Progenitor cell of endocrine pancreas (in vitro differentiated cells): ENCODE results near the gene NTPCR. TPM values are rescaled to one million over a fixed set of nuclear protein-coding genes. Genes with fewer than 3 reads are reported as not detected.

ENCODE experiments used
- DNase-seq: peaks from one replicate; pipeline ENCODE4 v3.0.0; 2021; ENCODE audit warnings: low spot score; ENCODE audit not compliant: unreplicated experiment
- H3K27ac Mint-ChIP-seq: 2 replicates; pipeline ENCODE4 v1.8.0; 2021; ENCODE audit warnings: mild to moderate bottlenecking, moderate library complexity, mixed read lengths
- H3K27me3 Mint-ChIP-seq: 2 replicates; pipeline ENCODE4 v1.8.0; 2021; ENCODE audit warnings: mixed read lengths
- H3K36me3 Mint-ChIP-seq: 2 replicates; pipeline ENCODE4 v1.8.0; 2022; ENCODE audit warnings: mixed read lengths; ENCODE audit not compliant: insufficient read depth
- H3K4me1 Mint-ChIP-seq: 2 replicates; pipeline ENCODE4 v1.8.0; 2021; ENCODE audit warnings: low read depth, mixed read lengths
- H3K4me3 Mint-ChIP-seq: 2 replicates; pipeline ENCODE4 v1.8.0; 2021; ENCODE audit warnings: low read depth, mild to moderate bottlenecking, moderate library complexity, mixed read lengths
- H3K9me3 Mint-ChIP-seq: 2 replicates; pipeline ENCODE4 v1.8.0; 2021; ENCODE audit warnings: low read depth, mixed read lengths
- total RNA-seq: library from RNA; stranded (reverse); gene quantifications from 2 replicates; pipeline ENCODE4 v1.2.1, GENCODE V29; 2021
- TF ChIP-seq, protein P1 (sequence below): fragments of 200-600 bp; sonication (generic); IDR thresholded peaks from one replicate; pipeline ENCODE4 v1.5.0; 2021; ENCODE audit warnings: antibody characterized with exemption, mild to moderate bottlenecking; ENCODE audit not compliant: unreplicated experiment

The NTPCR gene
- total RNA-seq, 1 donor from 2014 or later = 59.0 TPM

DNA sequence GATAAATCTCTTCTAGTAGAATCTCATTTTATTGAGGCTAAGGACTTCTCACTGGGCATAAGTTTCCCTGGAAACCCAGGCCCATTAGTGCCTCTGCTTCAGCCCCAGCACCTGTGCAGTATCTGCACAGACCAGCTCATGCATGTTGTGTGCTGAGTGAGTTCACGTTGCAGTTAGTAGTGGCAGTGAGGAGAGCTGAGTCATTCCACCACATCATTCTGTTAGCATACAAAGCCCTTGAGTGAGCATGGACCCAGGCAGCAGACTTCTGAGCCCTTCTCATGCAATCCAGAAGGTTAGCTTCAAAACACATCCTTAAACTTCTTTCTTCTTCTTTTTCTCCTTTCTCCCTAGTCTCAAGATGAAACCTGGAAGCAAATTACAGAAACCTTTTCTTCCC, 45.8 kb upstream of the NTPCR start:
- peaks cover 41% of the 10 kb centered on the region for H3K27me3 Mint-ChIP-seq
- H3K36me3 Mint-ChIP-seq = no peaks in the 10 kb centered on the region
- H3K27ac Mint-ChIP-seq = no peak overlapping the region
- peaks cover 4% of the 10 kb centered on the region for H3K4me1 Mint-ChIP-seq
- TF ChIP-seq, protein P1, sequence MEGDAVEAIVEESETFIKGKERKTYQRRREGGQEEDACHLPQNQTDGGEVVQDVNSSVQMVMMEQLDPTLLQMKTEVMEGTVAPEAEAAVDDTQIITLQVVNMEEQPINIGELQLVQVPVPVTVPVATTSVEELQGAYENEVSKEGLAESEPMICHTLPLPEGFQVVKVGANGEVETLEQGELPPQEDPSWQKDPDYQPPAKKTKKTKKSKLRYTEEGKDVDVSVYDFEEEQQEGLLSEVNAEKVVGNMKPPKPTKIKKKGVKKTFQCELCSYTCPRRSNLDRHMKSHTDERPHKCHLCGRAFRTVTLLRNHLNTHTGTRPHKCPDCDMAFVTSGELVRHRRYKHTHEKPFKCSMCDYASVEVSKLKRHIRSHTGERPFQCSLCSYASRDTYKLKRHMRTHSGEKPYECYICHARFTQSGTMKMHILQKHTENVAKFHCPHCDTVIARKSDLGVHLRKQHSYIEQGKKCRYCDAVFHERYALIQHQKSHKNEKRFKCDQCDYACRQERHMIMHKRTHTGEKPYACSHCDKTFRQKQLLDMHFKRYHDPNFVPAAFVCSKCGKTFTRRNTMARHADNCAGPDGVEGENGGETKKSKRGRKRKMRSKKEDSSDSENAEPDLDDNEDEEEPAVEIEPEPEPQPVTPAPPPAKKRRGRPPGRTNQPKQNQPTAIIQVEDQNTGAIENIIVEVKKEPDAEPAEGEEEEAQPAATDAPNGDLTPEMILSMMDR = no peak
- no peak for DNase-seq
- no peaks in the 10 kb centered on the region for H3K9me3 Mint-ChIP-seq
- H3K4me3 Mint-ChIP-seq = no peak overlapping the region

DNA sequence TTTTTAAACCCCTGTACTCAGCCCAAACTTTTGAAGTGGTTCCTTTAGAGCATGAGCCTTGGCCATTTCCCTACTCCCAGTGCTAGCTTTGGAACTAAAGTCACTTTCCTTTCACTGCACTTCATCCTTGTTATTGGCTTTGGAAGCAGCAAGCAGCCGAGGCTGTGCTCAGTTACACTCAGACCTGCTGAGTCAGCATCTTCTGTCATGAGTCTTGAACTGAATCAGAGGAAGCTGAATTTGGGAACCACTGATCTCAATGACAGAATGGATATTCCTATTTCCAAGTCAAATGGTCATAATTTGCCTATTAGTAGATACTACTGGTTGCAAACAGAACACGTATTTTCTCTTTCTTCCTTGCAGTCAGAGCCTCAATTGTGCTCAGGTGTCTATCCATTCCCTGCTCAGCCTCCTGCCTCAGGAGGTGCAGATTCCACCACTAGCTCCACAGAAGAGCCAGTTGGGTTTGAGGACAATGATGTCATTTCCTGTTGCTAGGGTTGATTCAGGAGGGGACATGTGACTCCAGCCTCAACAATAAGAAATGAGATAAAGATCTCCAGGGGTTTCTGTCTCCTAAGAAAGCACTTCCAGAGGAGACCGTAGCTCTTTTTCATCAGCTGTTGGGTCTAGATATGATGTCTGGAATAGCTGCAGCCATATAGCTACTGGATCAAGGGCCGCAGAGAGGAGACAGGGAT, 44.9 kb upstream of the NTPCR start:
- H3K4me3 Mint-ChIP-seq = no peak overlapping the region
- H3K27me3 Mint-ChIP-seq = peaks cover 43% of the 10 kb centered on the region
- H3K9me3 Mint-ChIP-seq = no peaks in the 10 kb centered on the region
- H3K4me1 Mint-ChIP-seq = peaks cover 4% of the 10 kb centered on the region
- no peaks in the 10 kb centered on the region for H3K36me3 Mint-ChIP-seq
- TF ChIP-seq, protein P1 = no peak
- no peak for DNase-seq
- no peak overlapping the region for H3K27ac Mint-ChIP-seq

DNA sequence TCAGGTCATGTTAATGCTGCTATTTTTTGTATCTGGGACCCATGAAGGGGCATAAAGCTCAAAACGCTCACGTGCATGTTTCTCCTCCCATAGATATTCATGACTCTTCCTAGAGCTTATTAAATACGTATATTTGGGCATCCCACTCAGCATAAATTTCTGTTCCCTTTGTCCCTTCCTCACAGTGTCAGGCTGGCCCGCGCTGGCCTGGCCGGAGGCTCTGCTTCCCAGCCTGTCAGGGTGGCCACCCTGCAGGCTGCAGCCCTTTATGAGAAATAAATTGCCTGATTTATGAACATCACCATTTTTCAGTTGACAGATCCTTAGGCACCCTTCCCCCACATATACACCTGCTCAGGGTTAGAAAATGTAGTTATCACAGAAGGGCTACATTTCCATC, 44.0 kb upstream of the NTPCR start:
- Mint-ChIP-seq H3K4me1 (peaks cover 4% of the 10 kb centered on the region), H3K9me3 (no peaks in the 10 kb centered on the region), H3K27ac (no peak overlapping the region), H3K36me3 (no peaks in the 10 kb centered on the region), H3K4me3 (no peak overlapping the region), H3K27me3 (peaks cover 41% of the 10 kb centered on the region)
- TF ChIP-seq, protein P1 = no peak
- DNase-seq = no peak

DNA sequence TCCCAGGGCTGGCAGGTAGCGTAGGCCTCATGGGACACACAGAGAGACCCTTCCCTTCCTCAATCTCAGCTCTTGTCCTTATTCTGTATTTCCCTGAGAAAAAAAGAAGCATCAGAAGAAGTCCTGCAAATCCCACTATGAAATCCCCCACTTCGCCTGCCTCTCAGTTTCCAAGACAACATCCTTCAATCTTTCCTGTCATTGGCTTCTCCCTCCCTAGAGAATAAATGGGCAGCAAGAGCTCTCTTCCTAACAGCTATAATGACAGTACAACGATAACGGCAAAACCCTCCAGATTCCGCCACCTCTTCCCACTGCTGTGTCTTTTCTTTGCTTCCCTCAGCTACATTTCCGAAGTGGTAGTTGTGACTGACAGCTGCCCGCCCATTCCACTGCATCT, 41.6 kb upstream of the NTPCR start:
- H3K4me1 Mint-ChIP-seq = no peaks in the 10 kb centered on the region
- H3K27me3 Mint-ChIP-seq = peaks cover 32% of the 10 kb centered on the region
- no peaks in the 10 kb centered on the region for H3K9me3 Mint-ChIP-seq
- no peaks in the 10 kb centered on the region for H3K36me3 Mint-ChIP-seq
- no peak overlapping the region for H3K4me3 Mint-ChIP-seq
- H3K27ac Mint-ChIP-seq = no peak overlapping the region
- TF ChIP-seq, protein P1 = no peak
- DNase-seq = no peak

DNA sequence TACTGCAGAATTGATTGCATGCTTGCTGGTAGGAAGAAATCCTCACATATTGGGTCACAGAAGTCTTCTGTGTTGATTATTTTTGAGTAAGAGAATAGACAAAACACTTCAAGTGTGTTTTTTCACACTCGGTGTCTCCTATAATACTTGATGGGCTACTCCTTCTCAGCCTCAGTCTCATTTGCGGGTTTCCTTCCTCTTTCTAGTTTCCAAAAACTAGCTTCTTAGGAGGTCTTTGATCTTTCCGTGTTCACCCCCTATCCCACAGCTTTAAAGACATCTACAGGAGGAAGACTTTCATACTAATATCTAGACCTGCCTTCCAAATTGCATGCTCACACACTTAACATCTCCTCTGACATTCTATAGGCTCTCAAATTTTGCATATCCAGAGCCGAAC, 40.7 kb upstream of the NTPCR start:
- H3K4me3 Mint-ChIP-seq = no peak overlapping the region

More for the DNA sequence above, 40.7 kb upstream of the NTPCR start:
- H3K9me3 Mint-ChIP-seq = no peaks in the 10 kb centered on the region
- no peaks in the 10 kb centered on the region for H3K4me1 Mint-ChIP-seq
- no peaks in the 10 kb centered on the region for H3K36me3 Mint-ChIP-seq
- H3K27ac Mint-ChIP-seq = no peak overlapping the region
- TF ChIP-seq, protein P1 = no peak
- DNase-seq = no peak
- H3K27me3 Mint-ChIP-seq = peaks cover 32% of the 10 kb centered on the region
